ENCODE measurements around the gene PARN.

Gene PARN

GRCh38 chr16:14523632-14524031, 106.4 kb downstream of the PARN start:
- no peaks in the 10 kb centered on the region for H3K27me3 ChIP-seq
- peaks cover 0 to 5% of the 10 kb centered on the region in 2 experiments for H3K4me1 ChIP-seq (ENCODE audit: control insufficient read depth in 1 of 2, insufficient read depth in 1 of 2, low read depth in 1 of 2, low read length in 1 of 2)
- no peak overlapping the region for H3K4me3 ChIP-seq (ENCODE audit: low read depth in 1 of 2, low read length in 1 of 2)
- no peaks in the 10 kb centered on the region for H3K9me3 ChIP-seq
- no peak for TF ChIP-seq CTCF (IDR thresholded peaks at IDR 0.05)
- H3K27ac ChIP-seq, result no peak overlapping the region
- H3K36me3 ChIP-seq, result no peaks in the 10 kb centered on the region

GRCh38 chr16:14522671-14523070, 107.4 kb downstream of the PARN start:
- Histone ChIP-seq H3K27ac (no peak overlapping the region), H3K4me3 (ENCODE audit: low read depth in 1 of 2, low read length in 1 of 2) (no peak overlapping the region), H3K27me3 (no peaks in the 10 kb centered on the region), H3K9me3 (no peaks in the 10 kb centered on the region), H3K4me1 (ENCODE audit: control insufficient read depth in 1 of 2, insufficient read depth in 1 of 2, low read depth in 1 of 2, low read length in 1 of 2) (peaks cover 0 to 5% of the 10 kb centered on the region in 2 experiments), H3K36me3 (no peaks in the 10 kb centered on the region)
- no peak for TF ChIP-seq CTCF (IDR thresholded peaks at IDR 0.05)

DNA sequence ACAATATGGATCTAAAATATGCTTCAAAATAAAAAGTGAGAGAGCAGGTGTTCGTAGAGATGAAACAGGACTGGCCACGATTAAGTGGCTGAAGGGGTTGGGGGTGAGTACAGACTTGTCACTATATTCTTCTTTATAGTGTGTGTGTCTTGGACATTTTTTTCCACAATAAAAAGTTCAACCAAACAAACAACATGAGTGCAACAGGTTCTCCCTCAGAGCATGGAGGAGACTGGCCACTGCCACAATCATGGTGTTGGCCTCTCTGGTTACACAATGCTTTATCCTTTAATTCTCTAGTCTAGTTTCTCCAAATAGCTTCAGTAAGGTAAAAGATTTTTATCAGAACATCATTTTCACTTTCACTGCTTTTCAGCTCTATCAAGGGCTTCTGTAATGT, 109.3 kb downstream of the PARN start:
- H3K36me3 ChIP-seq, result no peaks in the 10 kb centered on the region
- H3K27ac ChIP-seq, result no peak overlapping the region
- no peaks in the 10 kb centered on the region for H3K9me3 ChIP-seq
- no peak for TF ChIP-seq CTCF (IDR thresholded peaks at IDR 0.05)
- H3K27me3 ChIP-seq, result no peaks in the 10 kb centered on the region
- peaks cover 0 to 5% of the 10 kb centered on the region in 2 experiments for H3K4me1 ChIP-seq (ENCODE audit: control insufficient read depth in 1 of 2, insufficient read depth in 1 of 2, low read depth in 1 of 2, low read length in 1 of 2)
- H3K4me3 ChIP-seq (ENCODE audit: low read depth in 1 of 2, low read length in 1 of 2), result no peak overlapping the region

DNA sequence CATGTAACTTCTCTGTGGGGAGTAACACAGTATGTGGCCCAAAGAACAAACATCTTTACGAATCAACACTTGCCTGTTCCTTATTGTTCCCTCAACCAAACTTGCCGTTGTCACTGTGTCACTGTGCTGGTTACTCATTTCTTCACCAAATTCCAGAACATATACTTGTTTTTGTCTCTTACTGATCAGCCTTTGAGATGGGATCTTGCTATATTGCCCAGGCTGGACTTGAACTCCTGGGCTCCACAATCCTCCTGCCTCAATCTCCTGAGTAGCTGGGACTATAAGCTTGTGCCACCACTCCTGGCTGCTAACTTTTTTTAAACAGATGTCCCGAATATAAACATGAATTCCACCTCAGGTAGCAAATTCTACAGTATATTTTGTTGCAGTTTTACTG, 115.1 kb downstream of the PARN start:
- no peak for TF ChIP-seq CTCF (IDR thresholded peaks at IDR 0.05)
- Histone ChIP-seq H3K27me3 (no peaks in the 10 kb centered on the region), H3K9me3 (no peaks in the 10 kb centered on the region), H3K4me3 (ENCODE audit: low read depth in 1 of 2, low read length in 1 of 2) (no peak overlapping the region), H3K4me1 (ENCODE audit: control insufficient read depth in 1 of 2, insufficient read depth in 1 of 2, low read depth in 1 of 2, low read length in 1 of 2) (no peaks in the 10 kb centered on the region), H3K27ac (no peak overlapping the region), H3K36me3 (no peaks in the 10 kb centered on the region)

DNA sequence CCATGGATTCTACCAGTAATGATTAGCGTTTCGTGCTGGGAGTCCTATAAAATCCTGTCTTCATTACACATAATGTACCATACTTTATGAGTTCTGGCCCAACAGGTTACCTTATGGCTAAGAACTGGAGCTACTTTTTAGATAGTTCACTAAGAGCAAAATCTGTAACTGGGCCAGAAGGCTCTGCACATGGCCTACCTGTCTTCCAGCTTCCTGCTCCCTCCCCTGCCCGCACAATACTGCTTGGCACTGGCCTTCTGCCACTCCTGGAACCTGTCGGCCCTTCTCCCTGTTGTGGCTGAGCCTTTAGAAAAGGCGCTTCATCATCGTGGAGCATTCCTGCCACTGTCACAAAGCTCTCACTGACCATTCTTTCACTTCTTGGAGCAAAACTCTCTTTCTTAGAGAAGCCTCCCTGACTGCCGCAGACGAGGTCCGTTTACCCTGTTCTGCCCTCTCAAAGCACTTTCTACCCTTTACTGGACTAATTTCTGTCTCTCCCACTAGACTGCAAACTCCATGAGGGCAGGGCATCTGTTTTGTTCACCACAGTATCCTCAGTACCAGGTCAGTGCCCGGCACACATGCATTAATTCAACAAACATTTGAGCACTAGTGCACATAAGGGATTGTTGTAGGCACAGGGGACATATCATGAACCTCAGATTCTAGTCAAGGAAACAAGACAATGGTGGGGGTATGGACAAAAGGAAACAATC, 116.5 kb downstream of the PARN start:
- no peaks in the 10 kb centered on the region for H3K9me3 ChIP-seq
- H3K4me3 ChIP-seq (ENCODE audit: low read depth in 1 of 2, low read length in 1 of 2), result no peak overlapping the region
- TF ChIP-seq CTCF (IDR thresholded peaks at IDR 0.05), result no peak
- no peaks in the 10 kb centered on the region for H3K4me1 ChIP-seq (ENCODE audit: control insufficient read depth in 1 of 2, insufficient read depth in 1 of 2, low read depth in 1 of 2, low read length in 1 of 2)
- H3K27me3 ChIP-seq, result no peaks in the 10 kb centered on the region
- H3K27ac ChIP-seq, result no peak overlapping the region
- H3K36me3 ChIP-seq, result no peaks in the 10 kb centered on the region
